GM23338 (cell line): ENCODE data around the gene LPIN1. TPM values are rescaled to one million over a fixed set of nuclear protein-coding genes. Genes with fewer than 3 reads are reported as not detected.

ENCODE experiments used
- ATAC-seq: fragments of 200-7000 bp; cut with Tn5 transposase; 3 replicates; pipeline ENCODE4 v1.9.1; 2020
- DNase-seq: peaks from one replicate; pipeline ENCODE4 v3.0.0-alpha.2; 2015; ENCODE audit warnings: low spot score
- H2AFZ ChIP-seq: fragments of 200-600 bp; sonication (generic); 2 replicates; pipeline ENCODE4 v1.8.0; 2016; ENCODE audit warnings: antibody characterized with exemption, mild to moderate bottlenecking, moderate library complexity
- H3F3A ChIP-seq: fragments of 200-600 bp; sonication (generic); replicated peaks from 2 replicates; pipeline ENCODE4 v1.8.0; 2017; ENCODE audit warnings: antibody characterized with exemption, mixed run types, low read depth
- H3K27ac ChIP-seq: fragments of 200-600 bp; sonication (generic); 2 replicates; pipeline ENCODE4 v1.6.1; 2016; ENCODE audit warnings: low read depth
- H3K27me3 ChIP-seq: fragments of 200-600 bp; sonication (generic); 2 replicates; pipeline ENCODE4 v1.8.0; 2016; ENCODE audit warnings: mild to moderate bottlenecking, mixed run types, moderate library complexity; ENCODE audit not compliant: insufficient read depth
- H3K36me3 ChIP-seq: fragments of 200-600 bp; sonication (generic); 2 replicates; pipeline ENCODE4 v1.8.0; 2016; ENCODE audit warnings: mild to moderate bottlenecking; ENCODE audit not compliant: insufficient read depth
- H3K4me1 ChIP-seq: fragments of 200-600 bp; sonication (generic); 2 replicates; pipeline ENCODE4 v1.8.0; 2016; ENCODE audit warnings: mild to moderate bottlenecking, moderate library complexity; ENCODE audit not compliant: insufficient read depth
- H3K4me2 ChIP-seq: fragments of 200-600 bp; sonication (generic); 2 replicates; pipeline ENCODE4 v1.7.1; 2017; ENCODE audit warnings: mixed run types
- H3K4me3 ChIP-seq: fragments of 200-600 bp; sonication (generic); 2 replicates; pipeline ENCODE4 v1.6.1; 2016; ENCODE audit warnings: mixed run types
- H3K79me2 ChIP-seq: fragments of 200-600 bp; sonication (generic); replicated peaks from 2 replicates; pipeline ENCODE4 v1.8.0; 2017; ENCODE audit warnings: mild to moderate bottlenecking; ENCODE audit not compliant: insufficient read depth
- H3K9me2 ChIP-seq: fragments of 200-600 bp; sonication (generic); 2 replicates; pipeline ENCODE4 v1.8.0; 2017; ENCODE audit not compliant: insufficient read depth
- H4K20me1 ChIP-seq: fragments of 200-600 bp; sonication (generic); replicated peaks from 2 replicates; pipeline ENCODE4 v1.8.0; 2017; ENCODE audit warnings: mild to moderate bottlenecking; ENCODE audit not compliant: insufficient read depth
- H3K27ac Mint-ChIP-seq: 2 replicates; pipeline ENCODE4 v1.8.0; 2020; ENCODE audit warnings: inconsistent platforms, mild to moderate bottlenecking, moderate library complexity, mixed read lengths
- H3K27me3 Mint-ChIP-seq: 3 replicates; pipeline ENCODE4 v1.8.0; 2022; ENCODE audit warnings: low read depth, mild to moderate bottlenecking, moderate library complexity, mixed read lengths, inconsistent platforms; ENCODE audit not compliant: insufficient read depth, poor library complexity
- H3K36me3 Mint-ChIP-seq: 3 replicates; pipeline ENCODE4 v1.8.0; 2021; ENCODE audit warnings: low read depth, mild to moderate bottlenecking, inconsistent platforms, moderate library complexity, mixed read lengths
- H3K4me1 Mint-ChIP-seq: 3 replicates; pipeline ENCODE4 v1.8.0; 2020; ENCODE audit warnings: mild to moderate bottlenecking, inconsistent platforms, mixed read lengths
- H3K4me3 Mint-ChIP-seq: 3 replicates; pipeline ENCODE4 v1.8.0; 2021; ENCODE audit warnings: moderate library complexity, mild to moderate bottlenecking, inconsistent platforms, mixed read lengths
- H3K9me3 Mint-ChIP-seq: 3 replicates; pipeline ENCODE4 v1.8.0; 2020; ENCODE audit warnings: moderate library complexity, mild to moderate bottlenecking, inconsistent platforms, mixed read lengths
- CREB1 ChIP-seq: fragments of 250-450 bp; sonication (Bioruptor Pico); IDR thresholded peaks from 2 replicates; pipeline ENCODE4 v1.5.0; 2020; ENCODE audit warnings: low read depth, mild to moderate bottlenecking, moderate library complexity
- CTCF ChIP-seq, 2 experiments: fragments of 200-600 bp in 1 of 2; sonication (generic) in 1 of 2; conservative IDR thresholded peaks; 2 replicates each; pipeline versions ENCODE4 v1.5.1 to v1.6.1; 2016 to 2017; ENCODE audit warnings: antibody characterized with exemption in 2 of 2, low read depth in 2 of 2, mild to moderate bottlenecking in 2 of 2, moderate library complexity in 1 of 2
- ETS1 ChIP-seq: IDR thresholded peaks from 2 replicates; pipeline ENCODE4 v1.6.1; 2016; ENCODE audit warnings: antibody characterized with exemption
- EZH2 ChIP-seq: fragments of 200-600 bp; sonication (generic); IDR thresholded peaks from one replicate; pipeline ENCODE4 v1.8.0; 2017; ENCODE audit warnings: antibody characterized with exemption, mild to moderate bottlenecking, low read depth; ENCODE audit not compliant: unreplicated experiment
- EZH2phosphoT487 ChIP-seq: fragments of 200-600 bp; sonication (generic); IDR thresholded peaks from one replicate; pipeline ENCODE4 v1.8.1; 2018; ENCODE audit warnings: antibody characterized with exemption; ENCODE audit not compliant: unreplicated experiment
- JUNB ChIP-seq: IDR thresholded peaks from one replicate; pipeline ENCODE4 v1.6.1; 2016; ENCODE audit warnings: antibody characterized with exemption; ENCODE audit not compliant: unreplicated experiment
- NANOG ChIP-seq: IDR thresholded peaks from 2 replicates; pipeline ENCODE4 v1.6.1; 2016; ENCODE audit warnings: antibody characterized with exemption, borderline replicate concordance
- REST ChIP-seq: IDR thresholded peaks from one replicate; pipeline ENCODE4 v1.6.1; 2018; ENCODE audit warnings: antibody characterized with exemption; ENCODE audit not compliant: unreplicated experiment
- ZNF114 ChIP-seq: fragments of 250-450 bp; sonication (Bioruptor Pico); IDR thresholded peaks from 2 replicates; pipeline ENCODE4 v1.5.0; 2020; ENCODE audit warnings: mild to moderate bottlenecking, moderate library complexity
- ZNF331 ChIP-seq: fragments of 250-450 bp; sonication (Bioruptor Pico); IDR thresholded peaks from 2 replicates; pipeline ENCODE4 v1.5.0; 2020; ENCODE audit warnings: low read depth, mild to moderate bottlenecking, moderate library complexity
- polyA plus RNA-seq: library from polyadenylated mRNA; unstranded; fragments of >200 nt; fragmentation: Nextera tagmentation; extraction: Ambion mirVana; gene quantifications from 2 replicates; pipeline ENCODE4 v1.2.1, GENCODE V29; 2016
- total RNA-seq: library from RNA; depleted of rRNA; stranded (reverse); fragments of >200 nt; shearing (Covaris generic); gene quantifications from 2 replicates; pipeline ENCODE4 v1.2.3, GENCODE V29; 2014

Gene LPIN1
- total and polyA plus RNA-seq, 2 experiments from 2014 or later: 4.4 to 9.5 TPM

GRCh38 chr2:11786592-11786991, 40.2 kb downstream of the LPIN1 start:
- Histone ChIP-seq H3K27me3 (no peaks in the 10 kb centered on the region), H3F3A (no peaks in the 10 kb centered on the region), H2AFZ (no peak overlapping the region), H3K27ac (no peak overlapping the region), H3K4me3 (no peak overlapping the region), H4K20me1 (no peaks in the 10 kb centered on the region), H3K4me1 (no peaks in the 10 kb centered on the region), H3K9me2 (no peaks in the 10 kb centered on the region), H3K4me2 (no peak overlapping the region), H3K36me3 (no peaks in the 10 kb centered on the region), H3K79me2 (no peaks in the 10 kb centered on the region)
- H3K27ac Mint-ChIP-seq: no peak overlapping the region
- peaks cover 7% of the 10 kb centered on the region for H3K36me3 Mint-ChIP-seq
- no peak for ATAC-seq
- H3K4me3 Mint-ChIP-seq: no peak overlapping the region
- H3K4me1 Mint-ChIP-seq: peaks cover 3% of the 10 kb centered on the region; the same call in 1 of the 3 replicates
- no peak for DNase-seq
- peaks cover 5% of the 10 kb centered on the region for H3K27me3 Mint-ChIP-seq
- no peak for TF ChIP-seq NANOG
- no peak for TF ChIP-seq JUNB
- no peak for TF ChIP-seq REST
- no peak for TF ChIP-seq EZH2
- no peak for TF ChIP-seq ETS1
- H3K9me3 Mint-ChIP-seq: no peaks in the 10 kb centered on the region

GRCh38 chr2:11787991-11788390, 41.6 kb downstream of the LPIN1 start:
- Histone ChIP-seq H2AFZ (no peak overlapping the region), H4K20me1 (no peaks in the 10 kb centered on the region), H3K27ac (no peak overlapping the region), H3K4me2 (no peak overlapping the region), H3K36me3 (no peaks in the 10 kb centered on the region), H3K79me2 (no peaks in the 10 kb centered on the region), H3K27me3 (no peaks in the 10 kb centered on the region), H3F3A (no peaks in the 10 kb centered on the region), H3K4me3 (no peak overlapping the region), H3K4me1 (no peaks in the 10 kb centered on the region), H3K9me2 (no peaks in the 10 kb centered on the region)
- peaks cover 19% of the 10 kb centered on the region for H3K36me3 Mint-ChIP-seq
- H3K27ac Mint-ChIP-seq: no peak overlapping the region
- ATAC-seq (no peak), DNase-seq (no peak)
- peaks cover 3% of the 10 kb centered on the region; the same call in 1 of the 3 replicates for H3K4me1 Mint-ChIP-seq
- no peak overlapping the region for H3K4me3 Mint-ChIP-seq
- H3K9me3 Mint-ChIP-seq: no peaks in the 10 kb centered on the region
- H3K27me3 Mint-ChIP-seq: peaks cover 7% of the 10 kb centered on the region
- TF ChIP-seq CTCF (conservative IDR thresholded peaks at IDR 0.05; ENCODE audit: low read depth in 2 of 2): no peak
- no peak for TF ChIP-seq CREB1
- no peak for TF ChIP-seq ZNF331
- TF ChIP-seq JUNB: no peak
- TF ChIP-seq EZH2: no peak
- no peak for TF ChIP-seq ZNF114
- no peak for TF ChIP-seq EZH2phosphoT487
- TF ChIP-seq ETS1: no peak
- no peak for TF ChIP-seq NANOG
